WTC11 (cell line): ENCODE measurements around the gene TAMM41. TPM values are rescaled to one million over a fixed set of nuclear protein-coding genes. Genes with fewer than 3 reads are reported as not detected.

Source experiments
- CREM ChIP-seq: sonication (generic); formaldehyde crosslinking; IDR thresholded peaks from 2 replicates; pipeline ENCODE4 v1.8.1; 2022; ENCODE audit warnings: mild to moderate bottlenecking, missing genetic modification reagents, moderate library complexity
- E2F4 ChIP-seq: sonication (generic); formaldehyde crosslinking; IDR thresholded peaks from 2 replicates; pipeline ENCODE4 v1.8.1; 2022; ENCODE audit warnings: low read depth, mild to moderate bottlenecking, moderate library complexity, missing genetic modification reagents, borderline replicate concordance
- ELF4 ChIP-seq: sonication (generic); formaldehyde crosslinking; IDR thresholded peaks from 2 replicates; pipeline ENCODE4 v1.8.1; 2022; ENCODE audit warnings: low read depth, mild to moderate bottlenecking, moderate library complexity, missing genetic modification reagents
- EMX1 ChIP-seq: fragments of 250-450 bp; sonication (Bioruptor Pico); IDR thresholded peaks from 2 replicates; pipeline ENCODE4 v1.8.0; 2021; ENCODE audit warnings: mild to moderate bottlenecking
- FOXP1 ChIP-seq: sonication (generic); formaldehyde crosslinking; IDR thresholded peaks from 2 replicates; pipeline ENCODE4 v1.8.0; 2022; ENCODE audit warnings: missing genetic modification reagents, mild to moderate bottlenecking, moderate library complexity, borderline replicate concordance
- GABPB1 ChIP-seq: sonication (generic); formaldehyde crosslinking; IDR thresholded peaks from 2 replicates; pipeline ENCODE4 v1.8.1; 2023; ENCODE audit warnings: mild to moderate bottlenecking, missing genetic modification reagents
- GRHL2 ChIP-seq: fragments of 250-450 bp; sonication (Bioruptor Pico); IDR thresholded peaks from 2 replicates; pipeline ENCODE4 v1.8.0; 2022; ENCODE audit warnings: mild to moderate bottlenecking, moderate library complexity; ENCODE audit not compliant: insufficient replicate concordance, severe bottlenecking
- HMGXB4 ChIP-seq: sonication (generic); formaldehyde crosslinking; IDR thresholded peaks from 2 replicates; pipeline ENCODE4 v1.8.1; 2023; ENCODE audit warnings: mild to moderate bottlenecking, moderate library complexity, missing genetic modification reagents
- IRF1 ChIP-seq: sonication (generic); formaldehyde crosslinking; IDR thresholded peaks from 2 replicates; pipeline ENCODE4 v1.8.0; 2023; ENCODE audit warnings: missing genetic modification reagents
- NFATC4 ChIP-seq: fragments of 250-450 bp; sonication (Bioruptor Pico); IDR thresholded peaks from 2 replicates; pipeline ENCODE4 v1.9.0; 2021; ENCODE audit warnings: mild to moderate bottlenecking
- NR3C1 ChIP-seq: sonication (generic); formaldehyde crosslinking; conservative IDR thresholded peaks from 2 replicates; pipeline ENCODE4 v1.8.1; 2023; ENCODE audit warnings: low read depth, mild to moderate bottlenecking, missing genetic modification reagents
- STAT6 ChIP-seq: sonication (generic); formaldehyde crosslinking; conservative IDR thresholded peaks from 2 replicates; pipeline ENCODE4 v1.8.1; 2023; ENCODE audit warnings: mild to moderate bottlenecking, low read depth, missing genetic modification reagents, moderate library complexity
- ZBTB21 ChIP-seq: sonication (generic); formaldehyde crosslinking; IDR thresholded peaks from 2 replicates; pipeline ENCODE4 v1.8.1; 2023; ENCODE audit warnings: mild to moderate bottlenecking, missing genetic modification reagents, borderline replicate concordance
- ZMAT4 ChIP-seq: fragments of 250-450 bp; sonication (Bioruptor Pico); IDR thresholded peaks from 2 replicates; pipeline ENCODE4 v1.9.0; 2021; ENCODE audit warnings: mild to moderate bottlenecking
- ZNF232 ChIP-seq: sonication (generic); formaldehyde crosslinking; IDR thresholded peaks from 2 replicates; pipeline ENCODE4 v1.8.0; 2022; ENCODE audit warnings: mild to moderate bottlenecking, missing genetic modification reagents
- ZNF317 ChIP-seq: sonication (generic); formaldehyde crosslinking; IDR thresholded peaks from 2 replicates; pipeline ENCODE4 v1.8.1; 2023; ENCODE audit warnings: low read depth, mild to moderate bottlenecking, moderate library complexity, missing genetic modification reagents, borderline replicate concordance
- ZNF416 ChIP-seq: fragments of 250-450 bp; sonication (Bioruptor Pico); IDR thresholded peaks from 2 replicates; pipeline ENCODE4 v1.9.0; 2021; ENCODE audit warnings: mild to moderate bottlenecking, inconsistent platforms
- ZNF425 ChIP-seq: fragments of 250-450 bp; sonication (Bioruptor Pico); conservative IDR thresholded peaks from 2 replicates; pipeline ENCODE4 v1.9.0; 2021; ENCODE audit warnings: mild to moderate bottlenecking
- total RNA-seq: library from RNA; stranded (reverse); gene quantifications from 3 replicates; pipeline ENCODE4 v1.2.3, GENCODE V29; 2021
- TF ChIP-seq, protein P1 (sequence below): sonication (generic); formaldehyde crosslinking; IDR thresholded peaks from 2 replicates; pipeline ENCODE4 v1.8.0; 2023; ENCODE audit warnings: missing genetic modification reagents, mild to moderate bottlenecking, borderline replicate concordance
- TF ChIP-seq, protein P2 (sequence below): sonication (generic); formaldehyde crosslinking; IDR thresholded peaks from 2 replicates; pipeline ENCODE4 v1.8.0; 2022; ENCODE audit warnings: mild to moderate bottlenecking, missing genetic modification reagents
- TF ChIP-seq, protein P3 (sequence below): sonication (generic); formaldehyde crosslinking; IDR thresholded peaks from 2 replicates; pipeline ENCODE4 v1.8.1; 2023; ENCODE audit warnings: mild to moderate bottlenecking, missing genetic modification reagents, moderate library complexity

TAMM41 gene
- total RNA-seq, 1 experiment from 2014 or later: 23.0 TPM

- TF ChIP-seq STAT6 (CRISPR knock-in tag) (no peak), EMX1 (CRISPR knock-in tag) (no peak), E2F4 (CRISPR knock-in tag) (no peak), NR3C1 (CRISPR knock-in tag) (no peak), ELF4 (CRISPR knock-in tag) (no peak), ZBTB21 (CRISPR knock-in tag) (no peak), ZNF425 (CRISPR knock-in tag) (no peak), ZNF416 (CRISPR knock-in tag) (no peak), NFATC4 (CRISPR knock-in tag) (no peak), GABPB1 (CRISPR knock-in tag) (no peak), GRHL2 (CRISPR knock-in tag) (no peak), ZNF317 (CRISPR knock-in tag) (peak; percentile 99), ZMAT4 (CRISPR knock-in tag) (no peak), IRF1 (CRISPR knock-in tag) (no peak), ZNF232 (CRISPR knock-in tag) (no peak; the same call in 1 of the 2 replicates), HMGXB4 (CRISPR knock-in tag) (no peak), FOXP1 (CRISPR knock-in tag) (peak; percentile 47; the same call in 1 of the 2 replicates), CREM (no peak)
- TF ChIP-seq, protein P1, sequence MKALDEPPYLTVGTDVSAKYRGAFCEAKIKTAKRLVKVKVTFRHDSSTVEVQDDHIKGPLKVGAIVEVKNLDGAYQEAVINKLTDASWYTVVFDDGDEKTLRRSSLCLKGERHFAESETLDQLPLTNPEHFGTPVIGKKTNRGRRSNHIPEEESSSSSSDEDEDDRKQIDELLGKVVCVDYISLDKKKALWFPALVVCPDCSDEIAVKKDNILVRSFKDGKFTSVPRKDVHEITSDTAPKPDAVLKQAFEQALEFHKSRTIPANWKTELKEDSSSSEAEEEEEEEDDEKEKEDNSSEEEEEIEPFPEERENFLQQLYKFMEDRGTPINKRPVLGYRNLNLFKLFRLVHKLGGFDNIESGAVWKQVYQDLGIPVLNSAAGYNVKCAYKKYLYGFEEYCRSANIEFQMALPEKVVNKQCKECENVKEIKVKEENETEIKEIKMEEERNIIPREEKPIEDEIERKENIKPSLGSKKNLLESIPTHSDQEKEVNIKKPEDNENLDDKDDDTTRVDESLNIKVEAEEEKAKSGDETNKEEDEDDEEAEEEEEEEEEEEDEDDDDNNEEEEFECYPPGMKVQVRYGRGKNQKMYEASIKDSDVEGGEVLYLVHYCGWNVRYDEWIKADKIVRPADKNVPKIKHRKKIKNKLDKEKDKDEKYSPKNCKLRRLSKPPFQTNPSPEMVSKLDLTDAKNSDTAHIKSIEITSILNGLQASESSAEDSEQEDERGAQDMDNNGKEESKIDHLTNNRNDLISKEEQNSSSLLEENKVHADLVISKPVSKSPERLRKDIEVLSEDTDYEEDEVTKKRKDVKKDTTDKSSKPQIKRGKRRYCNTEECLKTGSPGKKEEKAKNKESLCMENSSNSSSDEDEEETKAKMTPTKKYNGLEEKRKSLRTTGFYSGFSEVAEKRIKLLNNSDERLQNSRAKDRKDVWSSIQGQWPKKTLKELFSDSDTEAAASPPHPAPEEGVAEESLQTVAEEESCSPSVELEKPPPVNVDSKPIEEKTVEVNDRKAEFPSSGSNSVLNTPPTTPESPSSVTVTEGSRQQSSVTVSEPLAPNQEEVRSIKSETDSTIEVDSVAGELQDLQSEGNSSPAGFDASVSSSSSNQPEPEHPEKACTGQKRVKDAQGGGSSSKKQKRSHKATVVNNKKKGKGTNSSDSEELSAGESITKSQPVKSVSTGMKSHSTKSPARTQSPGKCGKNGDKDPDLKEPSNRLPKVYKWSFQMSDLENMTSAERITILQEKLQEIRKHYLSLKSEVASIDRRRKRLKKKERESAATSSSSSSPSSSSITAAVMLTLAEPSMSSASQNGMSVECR (CRISPR knock-in tag): peak; percentile 80; the same call in 1 of the 2 replicates
- TF ChIP-seq, protein P2, sequence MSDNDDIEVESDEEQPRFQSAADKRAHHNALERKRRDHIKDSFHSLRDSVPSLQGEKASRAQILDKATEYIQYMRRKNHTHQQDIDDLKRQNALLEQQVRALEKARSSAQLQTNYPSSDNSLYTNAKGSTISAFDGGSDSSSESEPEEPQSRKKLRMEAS (CRISPR knock-in tag): peak; percentile 95
- TF ChIP-seq, protein P3, sequence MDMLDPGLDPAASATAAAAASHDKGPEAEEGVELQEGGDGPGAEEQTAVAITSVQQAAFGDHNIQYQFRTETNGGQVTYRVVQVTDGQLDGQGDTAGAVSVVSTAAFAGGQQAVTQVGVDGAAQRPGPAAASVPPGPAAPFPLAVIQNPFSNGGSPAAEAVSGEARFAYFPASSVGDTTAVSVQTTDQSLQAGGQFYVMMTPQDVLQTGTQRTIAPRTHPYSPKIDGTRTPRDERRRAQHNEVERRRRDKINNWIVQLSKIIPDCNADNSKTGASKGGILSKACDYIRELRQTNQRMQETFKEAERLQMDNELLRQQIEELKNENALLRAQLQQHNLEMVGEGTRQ (CRISPR knock-in tag): no peak
Observed at GRCh38 chr3:11770477-11771391, 76.0 kb downstream of the TAMM41 start (continued).
